Measurements from ENCODE around the gene HIP1. TPM values are rescaled to one million over a fixed set of nuclear protein-coding genes. Genes with fewer than 3 reads are reported as not detected.

The HIP1 gene
- total and polyA plus RNA-seq, 2 of the 13 experiments (the other 11 are each of a cell fraction or from before 2014, with no cell fraction given) = 4.5 to 6.2 TPM

- Histone ChIP-seq H3K4me1 (ENCODE audit: insufficient read depth, low read length) (peaks cover 8% of the 10 kb centered on the region), H3K79me2 (ENCODE audit: insufficient read depth, low read length) (no peaks in the 10 kb centered on the region), H3K27me3 (ENCODE audit: control insufficient read depth in 1 of 2, insufficient read depth in 2 of 2, low read length in 2 of 2) (no peaks in the 10 kb centered on the region), H3K27ac (ENCODE audit: extremely low read length, insufficient read depth, low read length) (no peak overlapping the region), H4K20me1 (ENCODE audit: insufficient read depth, low read length) (no peaks in the 10 kb centered on the region), H3K9ac (ENCODE audit: insufficient read depth, low read depth, low read length) (no peak overlapping the region), H3K4me2 (ENCODE audit: low read depth, low read length) (no peak overlapping the region), H3K9me3 (ENCODE audit: low read length) (no peaks in the 10 kb centered on the region), H3K36me3 (replicated peaks in 1 of 2; ENCODE audit: control insufficient read depth in 1 of 2, insufficient read depth in 2 of 2, low read length in 2 of 2) (no peaks in the 10 kb centered on the region), H3K4me3 (replicated peaks in 1 of 3; ENCODE audit: insufficient read depth in 1 of 3, low read depth in 2 of 3, low read length in 3 of 3) (no peak overlapping the region), H2AFZ (ENCODE audit: low read length) (no peak overlapping the region)
- intact Hi-C loops (cut with micrococcal nuclease; ENCODE audit: unreplicated experiment) = no loop called here
- no TSS peak for BruUV-seq (replicated peaks)
- POLR2A ChIA-PET = no interaction called here
- FAIRE-seq (no peak), DNase-seq (ENCODE audit: low spot score) (no peak), ATAC-seq (no peak)
- WGBS (ENCODE audit: low lambda C conversion rate) = 54% methylated on average over 12 of the region's 12 CpGs
- in situ Hi-C loops (cut with HindIII; ENCODE audit: extremely low pct_ligation_motif_present, low pct_unique_long_range_greater_than_20kb) = no loop called here
- CTCF ChIA-PET (ENCODE audit: low intra/inter-chr PET ratio, low total read pairs) = no interaction called here
- no peak for TF ChIP-seq HNF4G (IDR thresholded peaks at IDR 0.05; ENCODE audit: borderline replicate concordance, low read depth, low read length)
- no peak for TF ChIP-seq HNF4G (CRISPR knock-in tag; IDR thresholded peaks at IDR 0.05; ENCODE audit: borderline replicate concordance, low read depth)
- TF ChIP-seq ERF (CRISPR knock-in tag; IDR thresholded peaks at IDR 0.05) = no peak
- no peak for TF ChIP-seq RBM39 (IDR thresholded peaks at IDR 0.05; ENCODE audit: low read depth, low read length, poor library complexity, severe bottlenecking)
- TF ChIP-seq ZNF512B (CRISPR knock-in tag; IDR thresholded peaks at IDR 0.05; ENCODE audit: borderline replicate concordance) = no peak
- no peak for TF ChIP-seq TEAD2 (CRISPR knock-in tag; IDR thresholded peaks at IDR 0.05)
- no peak for TF ChIP-seq ZNF335 (CRISPR knock-in tag; IDR thresholded peaks at IDR 0.05)
- TF ChIP-seq ZNF317 (CRISPR knock-in tag; IDR thresholded peaks at IDR 0.05) = no peak
- no peak for TF ChIP-seq CTCF (CRISPR knock-in tag; IDR thresholded peaks at IDR 0.05)
- no peak for TF ChIP-seq PAF1 (CRISPR knock-in tag; IDR thresholded peaks at IDR 0.05)
- no peak for TF ChIP-seq ZBTB7B (CRISPR knock-in tag; IDR thresholded peaks at IDR 0.05)
- TF ChIP-seq SRSF9 (IDR thresholded peaks at IDR 0.05; ENCODE audit: borderline replicate concordance, insufficient read depth, low read depth, low read length, poor library complexity, severe bottlenecking) = no peak
- no peak for TF ChIP-seq PATZ1 (CRISPR knock-in tag; IDR thresholded peaks at IDR 0.05)
- no peak for TF ChIP-seq SNRNP70 (IDR thresholded peaks at IDR 0.05; ENCODE audit: low read depth, low read length)
Observed at GRCh38 chr7:75662579-75663301, 76.0 kb downstream of the HIP1 start.

All from HepG2 (cell line).